Sciatic nerve (tissue), 2 donors: ENCODE data around the gene RXRB. TPM values are rescaled to one million over a fixed set of nuclear protein-coding genes. Genes with fewer than 3 reads are reported as not detected.
"Not testable (repeated sequence)": the region's sequence is repeated elsewhere in the genome, so short reads cannot be mapped to it uniquely, and the experiment has no call there.

ENCODE experiments used
- ATAC-seq: fragments of 200-7000 bp; cut with Tn5 transposase; one replicate; pipeline ENCODE4 v1.9.1; 2020; ENCODE audit warnings: mild to moderate bottlenecking, moderate library complexity
- DNase-seq: peaks from one replicate; pipeline ENCODE4 v3.0.0-alpha.2; 2020; ENCODE audit warnings: low spot score
- intact Hi-C: fragments of 100-400 bp; cut with DNase I; formaldehyde crosslinking; loops from one replicate; pipeline ENCODE4 v1.14.2; 2022
- microRNA-seq: library from miRNA; unstranded; fragments of <30 nt; microRNA quantifications from one replicate; pipeline ENCODE4 v1.2.0, GENCODE V29; 2020
- total RNA-seq: library from RNA; stranded (reverse); fragmentation: NEBNext Ultra II Directional; extraction: Animal tissue kit (Norgen Biotek cat#: 25700); gene quantifications from one replicate; pipeline ENCODE4 v1.2.1, GENCODE V29; 2021
- donor health status: DM: no; HTN: no; CAD: no.
- donor health status: DM: no; HTN: no; CAD: no.

RXRB gene
- total RNA-seq, 1 donor from 2014 or later = 54.0 TPM

GRCh38 chr6:33150560-33150959 lies 49.9 kb downstream of the RXRB start:
- intact Hi-C loops, DNase-seq, ATAC-seq: not testable (repeated sequence)

- DNase-seq (no peak), ATAC-seq (peak; percentile 61)
- intact Hi-C loops = no loop called here
These were observed 52.4 kb downstream of the RXRB start for GRCh38 chr6:33147807-33148666.

GRCh38 chr6:33144373-33144772 lies 56.1 kb downstream of the RXRB start:
- DNase-seq (no peak), ATAC-seq (peak; percentile 78)
- intact Hi-C loops = no loop called here

Small RNA genes lying within 50 kb of the gene (microRNA-seq; reads per million reads assigned to microRNA genes)
- 2.9 reads per million for gene MIR219A1

Other genes starting within 250 kb of the RXRB start
- gene HLA-DMA, start 247.6 kb downstream of the RXRB start, total RNA-seq = 70.1 TPM
- 188 TPM for gene BRD2, start 232.1 kb downstream of the RXRB start, total RNA-seq
- 9.7 TPM for gene HLA-DOA, start 191.1 kb downstream of the RXRB start, total RNA-seq
- 141 TPM for gene HLA-DPA1, start 127.0 kb downstream of the RXRB start, total RNA-seq
- gene HLA-DPB1, start 124.7 kb downstream of the RXRB start, total RNA-seq = 138 TPM
- gene COL11A2, start 8.2 kb downstream of the RXRB start, total RNA-seq = 5.6 TPM
- 65.3 TPM for gene SLC39A7, start 202 bp upstream of the RXRB start, total RNA-seq
- gene HSD17B8, start 4.0 kb upstream of the RXRB start, total RNA-seq = 12.7 TPM
- gene RING1, start 7.8 kb upstream of the RXRB start, total RNA-seq = 39.5 TPM
- gene VPS52, start 71.2 kb upstream of the RXRB start, total RNA-seq = 50.0 TPM
- gene RPS18, start 71.4 kb upstream of the RXRB start, total RNA-seq = 1,733 TPM
- gene B3GALT4, start 76.5 kb upstream of the RXRB start, total RNA-seq = 14.8 TPM
- 32.4 TPM for gene WDR46, start 88.6 kb upstream of the RXRB start, total RNA-seq
- gene PFDN6, start 88.9 kb upstream of the RXRB start, total RNA-seq = 27.1 TPM
- 83.5 TPM for gene RGL2, start 98.3 kb upstream of the RXRB start, total RNA-seq
- gene TAPBP, start 113.4 kb upstream of the RXRB start, total RNA-seq = 85.5 TPM
- gene ZBTB22, start 117.1 kb upstream of the RXRB start, total RNA-seq = 23.2 TPM
- 35.9 TPM for gene DAXX, start 122.3 kb upstream of the RXRB start, total RNA-seq
- gene KIFC1, start 191.2 kb upstream of the RXRB start, total RNA-seq = 1.5 TPM
- 107 TPM for gene PHF1, start 210.3 kb upstream of the RXRB start, total RNA-seq
- 107 TPM for gene CUTA, start 217.4 kb upstream of the RXRB start, total RNA-seq
- gene SYNGAP1, start 219.4 kb upstream of the RXRB start, total RNA-seq = 30.2 TPM